Thyroid gland (tissue), 4 donors: ENCODE measurements around the gene THAP3. TPM values are rescaled to one million over a fixed set of nuclear protein-coding genes. Genes with fewer than 3 reads are reported as not detected.
A peak's percentile ranks its signal among the peaks of the same experiment; 100 is the strongest.

ENCODE experiments used
- DNase-seq, 2 donors: peaks; one replicate each; pipeline ENCODE4 v3.0.0-alpha.2; 2019
- H3K27ac ChIP-seq, 3 donors: fragments of 200-600 bp; sonication (generic); 1 replicate in 2 of 3; 2 replicates in 1 of 3; pipeline ENCODE4 v1.5.1; 2016 to 2019; ENCODE audit warnings: mild to moderate bottlenecking in 1 of 3, moderate library complexity in 1 of 3
- H3K27me3 ChIP-seq: fragments of 200-600 bp; sonication (generic); one replicate; pipeline ENCODE4 v1.5.1; 2019
- H3K36me3 ChIP-seq, 2 donors: fragments of 200-600 bp; sonication (generic); one replicate each; pipeline ENCODE4 v1.5.1; 2016 to 2019
- H3K4me1 ChIP-seq, 2 donors: fragments of 200-600 bp; sonication (generic); one replicate each; pipeline ENCODE4 v1.5.1; 2017 to 2019
- H3K4me3 ChIP-seq, 3 donors: fragments of 200-600 bp; sonication (generic); replicated peaks in 1 of 3; 1 replicate in 2 of 3; 2 replicates in 1 of 3; pipeline ENCODE4 v1.5.1; 2016; ENCODE audit warnings: mild to moderate bottlenecking in 1 of 3
- H3K9me3 ChIP-seq: fragments of 200-600 bp; sonication (generic); one replicate; pipeline ENCODE4 v1.5.1; 2017
- CTCF ChIP-seq, 6 experiments: fragments of 200-600 bp in 3 of 6; fragments of 450-650 bp in 3 of 6; sonication (generic) in 3 of 6; IDR thresholded peaks; one replicate each; pipeline ENCODE4 v1.5.1; 2016 to 2019; ENCODE audit warnings: antibody characterized with exemption in 6 of 6, mild to moderate bottlenecking in 2 of 6, inconsistent platforms in 1 of 6, moderate library complexity in 1 of 6
- POLR2A ChIP-seq, 2 donors: fragments of 450-650 bp; IDR thresholded peaks; one replicate each; pipeline ENCODE4 v1.6.1; 2017; ENCODE audit warnings: antibody characterized with exemption in 2 of 2, mild to moderate bottlenecking in 2 of 2, moderate library complexity in 1 of 2
- WGBS, 2 donors: methylation state at CpG; one replicate each; pipeline ENCODE4 v1.1.5; 2017; 5-methylcytosine and 5-hydroxymethylcytosine counted together
- intact Hi-C: fragments of 100-400 bp; cut with DNase I; formaldehyde crosslinking; loops from one replicate; pipeline ENCODE4 v1.15.1; 2023
- total RNA-seq, 4 donors: library from RNA; depleted of rRNA; stranded (reverse); fragments of >200 nt; gene quantifications; one replicate each; pipeline ENCODE4 v1.2.3, GENCODE V29; 2016

THAP3 gene
- total RNA-seq, 4 donors from 2014 or later = 21.2 to 35.3 (median 30.5) TPM

DNA sequence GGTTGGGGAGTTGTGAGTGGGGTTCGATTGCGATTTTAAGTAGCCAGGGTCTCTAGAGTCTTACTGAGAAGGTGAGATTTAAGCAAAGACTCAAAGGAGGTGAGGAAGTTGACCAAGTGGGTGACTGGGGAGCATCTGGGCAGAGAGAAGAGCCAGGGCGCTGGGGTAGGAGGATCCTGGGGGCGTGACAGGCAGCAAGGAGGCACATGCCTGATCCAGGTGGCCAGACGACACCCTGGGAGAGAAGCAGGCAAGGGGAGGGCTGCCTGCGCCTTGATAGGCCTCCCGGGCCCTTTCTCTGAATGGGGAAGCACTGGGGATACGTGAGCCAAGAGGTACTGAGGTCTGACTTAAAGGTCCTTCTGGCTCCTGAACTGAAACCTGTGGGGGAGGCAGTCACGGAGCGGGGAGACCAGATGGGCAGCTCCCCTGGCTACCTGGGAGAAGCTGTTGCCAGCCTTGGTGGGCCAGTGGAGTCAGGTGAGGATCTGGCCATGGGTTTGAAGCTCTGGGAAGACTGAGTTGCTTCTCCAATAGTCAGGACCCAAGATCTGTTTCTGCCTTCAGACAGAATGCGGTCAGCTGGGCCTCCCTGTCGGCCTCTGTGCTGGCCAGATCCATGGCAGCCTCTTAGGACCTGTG, 39.5 kb upstream of the THAP3 start:
- Histone ChIP-seq H3K9me3 (no peaks in the 10 kb centered on the region), H3K4me1 (peaks cover 28 to 42% of the 10 kb centered on the region in 2 donors), H3K4me3 (no peak overlapping the region), H3K27ac (peak overlapping the region; percentile 17 to 47 (median 43)), H3K27me3 (no peaks in the 10 kb centered on the region), H3K36me3 (peaks cover 22 to 23% of the 10 kb centered on the region in 2 donors)
- TF ChIP-seq POLR2A (IDR thresholded peaks at IDR 0.05) (no peak), CTCF (IDR thresholded peaks at IDR 0.05) (no peak)
- intact Hi-C loops = no loop called here
- 76 to 82% methylated on average over 11 of the region's 12 CpGs for WGBS, 2 donors
- peak; percentile 69 to 80 for DNase-seq

- no peak for TF ChIP-seq POLR2A (IDR thresholded peaks at IDR 0.05)
- TF ChIP-seq CTCF (IDR thresholded peaks at IDR 0.05) = no peak
- peaks cover 24 to 37% of the 10 kb centered on the region in 2 donors for H3K4me1 ChIP-seq
- peak overlapping the region; percentile 17 to 47 (median 43) for H3K27ac ChIP-seq
Observed at GRCh38 chr1:6585841-6586240, 38.8 kb upstream of the THAP3 start.

GRCh38 chr1:6586404-6586816, 38.3 kb upstream of the THAP3 start:
- no peaks in the 10 kb centered on the region for H3K9me3 ChIP-seq
- H3K36me3 ChIP-seq = peaks cover 22 to 27% of the 10 kb centered on the region in 2 donors
- no peak for DNase-seq
- intact Hi-C loops = no loop called here
- 83% methylated on average over 4 of the region's 11 CpGs; no CpG with 5 or more reads in 1 of the 2 donors for WGBS, 2 donors
- no peaks in the 10 kb centered on the region for H3K27me3 ChIP-seq
- no peak for TF ChIP-seq POLR2A (IDR thresholded peaks at IDR 0.05)
- peak overlapping the region in 2 of 3 donors; percentile 17 to 47 for H3K27ac ChIP-seq
- H3K4me1 ChIP-seq = peaks cover 20 to 31% of the 10 kb centered on the region in 2 donors
- no peak overlapping the region for H3K4me3 ChIP-seq

More at GRCh38 chr1:6585841-6586240, 38.8 kb upstream of the THAP3 start:
- no peak overlapping the region for H3K4me3 ChIP-seq
- peak; percentile 63 to 81 for DNase-seq
- WGBS, 2 donors = 73 to 80% methylated on average over 7 of the region's 7 CpGs
- intact Hi-C loops = no loop called here
- H3K36me3 ChIP-seq = peaks cover 22 to 27% of the 10 kb centered on the region in 2 donors
- no peaks in the 10 kb centered on the region for H3K27me3 ChIP-seq
- no peaks in the 10 kb centered on the region for H3K9me3 ChIP-seq

- H3K9me3 ChIP-seq = no peaks in the 10 kb centered on the region
- TF ChIP-seq POLR2A (IDR thresholded peaks at IDR 0.05) = peak in 1 of 2 donors; percentile 47
- TF ChIP-seq CTCF (IDR thresholded peaks at IDR 0.05) = no peak
- H3K36me3 ChIP-seq = peaks cover 22 to 28% of the 10 kb centered on the region in 2 donors
- H3K27ac ChIP-seq = peak overlapping the region; percentile 5 to 53 (median 21)
- intact Hi-C loops = no loop called here
- no peaks in the 10 kb centered on the region for H3K27me3 ChIP-seq
- DNase-seq = peak; percentile 97
- WGBS, 2 donors = 31 to 52% methylated on average over 10 to 12 of the region's 13 CpGs
- no peak overlapping the region for H3K4me3 ChIP-seq
- peaks cover 20 to 24% of the 10 kb centered on the region in 2 donors for H3K4me1 ChIP-seq
Observed at GRCh38 chr1:6587261-6588005, 37.2 kb upstream of the THAP3 start.

GRCh38 chr1:6588128-6588892, 36.4 kb upstream of the THAP3 start:
- no peaks in the 10 kb centered on the region for H3K27me3 ChIP-seq
- H3K4me1 ChIP-seq = peaks cover 20 to 24% of the 10 kb centered on the region in 2 donors
- WGBS, 2 donors = 81 to 82% methylated on average over 23 of the region's 25 CpGs
- no peak for TF ChIP-seq CTCF (IDR thresholded peaks at IDR 0.05)
- no peak for TF ChIP-seq POLR2A (IDR thresholded peaks at IDR 0.05)
- intact Hi-C loops = no loop called here
- H3K4me3 ChIP-seq = no peak overlapping the region
- peak overlapping the region in 2 of 3 donors; percentile 5 to 53 for H3K27ac ChIP-seq
- DNase-seq = no peak
- H3K36me3 ChIP-seq = peaks cover 27 to 37% of the 10 kb centered on the region in 2 donors
- H3K9me3 ChIP-seq = no peaks in the 10 kb centered on the region
